ENCODE data around the gene SLC10A7.

The SLC10A7 gene

DNA sequence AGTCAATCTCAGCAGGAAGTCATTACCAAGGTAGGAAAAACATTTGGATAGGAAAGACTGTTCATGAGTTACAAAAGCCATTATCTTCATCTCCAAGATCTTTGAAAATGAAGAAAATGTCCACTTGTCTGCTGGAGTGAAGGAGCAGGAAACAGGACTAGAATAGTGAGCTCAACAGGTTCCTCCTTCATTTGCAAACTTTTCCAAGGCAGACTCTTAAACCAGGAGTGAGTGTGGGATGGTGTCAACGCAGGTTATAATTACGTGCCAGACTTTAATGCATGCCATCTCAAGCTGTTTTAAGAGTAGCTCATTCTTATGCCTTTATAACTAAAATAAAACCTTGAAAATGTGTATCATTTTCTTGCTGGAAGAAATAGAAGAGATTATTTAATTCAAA, 310.9 kb downstream of the SLC10A7 start:
- no peak for DNase-seq (ENCODE audit: low spot score)

DNA sequence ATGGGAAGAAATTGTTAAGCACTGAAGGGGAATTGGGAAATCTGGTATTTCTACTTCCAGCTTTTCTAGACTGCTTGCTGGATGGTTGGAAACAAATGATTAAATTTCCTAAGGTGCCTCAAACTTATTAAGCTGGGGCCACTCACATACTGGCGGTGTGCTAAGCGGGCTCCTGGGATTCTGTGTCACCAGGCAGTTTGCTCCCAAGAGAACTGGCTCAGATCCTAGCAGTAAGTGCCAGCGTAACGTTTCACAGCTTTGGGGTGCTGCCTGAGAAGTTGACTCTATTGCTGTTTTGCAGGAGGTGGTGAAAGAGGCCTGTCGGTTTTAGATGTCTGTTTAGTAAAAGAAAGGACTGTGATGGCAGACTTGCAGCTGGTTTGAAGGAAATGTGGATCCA, 314.3 kb downstream of the SLC10A7 start:
- no peak for DNase-seq (ENCODE audit: low spot score)

All from CD4-positive, alpha-beta T cell treated with Interleukin-2 at 100 ng/mL for 4 hours (primary cell).